PC-9 (cell line): ENCODE results near the gene RFX8.

Source experiments
- CTCF ChIP-seq: fragments of 200-600 bp; sonication (generic); conservative IDR thresholded peaks from 2 replicates; pipeline ENCODE4 v1.6.1; 2017; ENCODE audit warnings: mixed run types, antibody characterized with exemption, mild to moderate bottlenecking, moderate library complexity
- EZH2 ChIP-seq: fragments of 200-600 bp; sonication (generic); IDR thresholded peaks from 2 replicates; pipeline ENCODE4 v1.8.0; 2017; ENCODE audit warnings: antibody characterized with exemption, low read depth

GRCh38 chr2:101463421-101463820 is 11.5 kb downstream of the RFX8 start:
- TF ChIP-seq CTCF (no peak), EZH2 (no peak)
